ENCODE data around the gene CSDE1. TPM values are rescaled to one million over a fixed set of nuclear protein-coding genes. Genes with fewer than 3 reads are reported as not detected.

The CSDE1 gene
- total RNA-seq, 1 experiment from 2014 or later, result 536 TPM

- TF ChIP-seq EZH2 (IDR thresholded peaks at IDR 0.05; ENCODE audit: low read depth) (no peak), CTCF (conservative IDR thresholded peaks at IDR 0.05) (no peak)
- no peak overlapping the region for H3K27ac ChIP-seq
- no peak overlapping the region for H3K4me3 ChIP-seq
- DNase-seq, result no peak
- peaks cover 54% of the 10 kb centered on the region for H3K36me3 ChIP-seq (ENCODE audit: low read depth)
- H3K79me2 ChIP-seq (ENCODE audit: low read depth), result peaks cover 19% of the 10 kb centered on the region
- H3K4me2 ChIP-seq, result no peak overlapping the region
- ChIA-PET POLR2A (ENCODE audit: unreplicated experiment) (no interaction called here), CTCF (no interaction called here)
- H3F3A ChIP-seq (ENCODE audit: insufficient read depth, low read depth), result no peaks in the 10 kb centered on the region
- intact Hi-C loops (cut with micrococcal nuclease; ENCODE audit: unreplicated experiment), result no loop called here
- H3K9me3 ChIP-seq (ENCODE audit: insufficient read depth, low read depth), result no peaks in the 10 kb centered on the region
- H3K27me3 ChIP-seq (ENCODE audit: insufficient read depth, low read depth), result no peaks in the 10 kb centered on the region
- no peaks in the 10 kb centered on the region for H3K9me2 ChIP-seq (ENCODE audit: insufficient read depth)
- BruUV-seq (replicated peaks), result no TSS peak
- no peak overlapping the region for H2AFZ ChIP-seq
- peaks cover 3% of the 10 kb centered on the region for H3K4me1 ChIP-seq (replicated peaks; ENCODE audit: insufficient read depth)
- peaks cover 5% of the 10 kb centered on the region; the same call in 1 of the 2 replicates for H4K20me1 ChIP-seq (ENCODE audit: insufficient read depth)
These were observed 47.4 kb downstream of the CSDE1 start for GRCh38 chr1:114710360-114710759.

GRCh38 chr1:114707604-114708003 lies 50.2 kb downstream of the CSDE1 start:
- Histone ChIP-seq H2AFZ (no peak overlapping the region), H3K4me2 (no peak overlapping the region), H3K27ac (no peak overlapping the region), H3K9me2 (ENCODE audit: insufficient read depth) (no peaks in the 10 kb centered on the region), H3K36me3 (ENCODE audit: low read depth) (peaks cover 43% of the 10 kb centered on the region), H3K4me1 (replicated peaks; ENCODE audit: insufficient read depth) (no peaks in the 10 kb centered on the region), H4K20me1 (ENCODE audit: insufficient read depth) (peaks cover 5% of the 10 kb centered on the region; the same call in 1 of the 2 replicates), H3K4me3 (no peak overlapping the region), H3F3A (ENCODE audit: insufficient read depth, low read depth) (peaks cover 13% of the 10 kb centered on the region; the same call in 1 of the 2 replicates), H3K9me3 (ENCODE audit: insufficient read depth, low read depth) (no peaks in the 10 kb centered on the region), H3K27me3 (ENCODE audit: insufficient read depth, low read depth) (no peaks in the 10 kb centered on the region), H3K79me2 (ENCODE audit: low read depth) (no peaks in the 10 kb centered on the region)
- intact Hi-C loops (cut with micrococcal nuclease; ENCODE audit: unreplicated experiment), result no loop called here
- BruUV-seq (replicated peaks), result TSS peak; percentile 3
- CTCF ChIA-PET, result no interaction called here
- POLR2A ChIA-PET (ENCODE audit: unreplicated experiment), result no interaction called here
- no peak for DNase-seq
- TF ChIP-seq EZH2 (IDR thresholded peaks at IDR 0.05; ENCODE audit: low read depth), result no peak
- no peak for TF ChIP-seq CTCF (conservative IDR thresholded peaks at IDR 0.05)

- H3K79me2 ChIP-seq (ENCODE audit: low read depth), result no peaks in the 10 kb centered on the region
- no peak overlapping the region for H3K27ac ChIP-seq
- no peaks in the 10 kb centered on the region for H3K9me3 ChIP-seq (ENCODE audit: insufficient read depth, low read depth)
- H3K27me3 ChIP-seq (ENCODE audit: insufficient read depth, low read depth), result no peaks in the 10 kb centered on the region
- DNase-seq, result no peak
- H3K4me1 ChIP-seq (replicated peaks; ENCODE audit: insufficient read depth), result no peaks in the 10 kb centered on the region
- ChIA-PET CTCF (no interaction called here), POLR2A (ENCODE audit: unreplicated experiment) (no interaction called here)
- no peak overlapping the region for H2AFZ ChIP-seq
- BruUV-seq (replicated peaks), result no TSS peak
- H3K9me2 ChIP-seq (ENCODE audit: insufficient read depth), result no peaks in the 10 kb centered on the region
- no peak overlapping the region for H3K4me2 ChIP-seq
- no peaks in the 10 kb centered on the region; the same call in 1 of the 2 replicates for H4K20me1 ChIP-seq (ENCODE audit: insufficient read depth)
- no peak overlapping the region for H3K4me3 ChIP-seq
- intact Hi-C loops (cut with micrococcal nuclease; ENCODE audit: unreplicated experiment), result no loop called here
- peaks cover 18% of the 10 kb centered on the region for H3K36me3 ChIP-seq (ENCODE audit: low read depth)
- TF ChIP-seq EZH2 (IDR thresholded peaks at IDR 0.05; ENCODE audit: low read depth), result no peak
- no peak for TF ChIP-seq CTCF (conservative IDR thresholded peaks at IDR 0.05)
- H3F3A ChIP-seq (ENCODE audit: insufficient read depth, low read depth), result peaks cover 13% of the 10 kb centered on the region; the same call in 1 of the 2 replicates
These were observed 54.5 kb downstream of the CSDE1 start for GRCh38 chr1:114703242-114703641.

All from PC-9 (cell line).